ENCODE measurements around the gene PPM1H.

The PPM1H gene

GRCh38 chr12:62649412-62650138 is 285.4 kb downstream of the PPM1H start:
- no peak for DNase-seq (ENCODE audit: low spot score)

- no peak for DNase-seq (ENCODE audit: low spot score)
These were observed 287.4 kb downstream of the PPM1H start for GRCh38 chr12:62647586-62647985.

DNA sequence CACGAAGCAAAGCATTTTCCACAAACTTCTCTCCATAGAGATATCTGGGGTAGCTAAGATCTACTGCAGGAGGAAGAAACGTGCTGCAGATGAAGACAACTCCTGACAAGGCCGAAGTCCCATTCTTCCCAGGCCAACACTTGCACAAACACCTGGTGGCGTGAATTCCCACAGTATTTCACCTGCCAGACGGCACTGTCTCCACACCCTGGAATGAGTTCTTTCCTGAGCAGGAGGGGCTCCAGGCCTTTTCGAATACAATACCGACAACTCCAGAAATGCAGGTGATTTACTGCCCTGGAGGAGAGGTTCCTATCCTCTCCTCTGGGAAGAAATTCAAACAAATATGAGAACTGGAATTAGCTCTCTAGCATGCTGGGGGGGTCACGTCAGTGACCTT is 288.4 kb downstream of the PPM1H start:
- no peak for DNase-seq (ENCODE audit: low spot score)

GRCh38 chr12:62643486-62643885 is 291.5 kb downstream of the PPM1H start:
- no peak for DNase-seq (ENCODE audit: low spot score)

DNA sequence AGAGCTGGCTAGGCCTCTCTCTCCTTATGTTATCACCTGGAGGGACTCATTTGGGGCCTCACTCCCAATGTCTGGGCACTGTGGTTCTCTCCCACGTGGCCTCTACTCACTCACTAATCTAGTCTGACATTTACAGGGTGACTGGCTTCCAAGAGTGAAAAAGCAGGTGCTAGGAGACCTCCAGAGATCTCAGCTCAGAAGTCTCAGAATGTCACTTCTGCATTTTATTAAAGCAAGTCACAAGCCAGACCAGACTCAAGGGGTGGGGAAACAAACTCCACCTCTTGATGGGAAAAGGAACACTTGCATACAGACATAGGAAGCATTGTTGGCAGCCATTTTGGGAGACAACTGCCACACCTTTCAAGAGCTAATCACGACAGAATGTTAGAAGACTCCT is 292.5 kb downstream of the PPM1H start:
- no peak for DNase-seq (ENCODE audit: low spot score)

GRCh38 chr12:62640910-62641448 is 294.0 kb downstream of the PPM1H start:
- no peak for DNase-seq (ENCODE audit: low spot score)

- no peak for DNase-seq (ENCODE audit: low spot score)
These were observed 297.3 kb downstream of the PPM1H start for GRCh38 chr12:62637679-62638078.

GRCh38 chr12:62635649-62636048 is 299.3 kb downstream of the PPM1H start:
- no peak for DNase-seq (ENCODE audit: low spot score)

GRCh38 chr12:62632411-62632918 is 302.5 kb downstream of the PPM1H start:
- DNase-seq (ENCODE audit: low spot score), result no peak

DNA sequence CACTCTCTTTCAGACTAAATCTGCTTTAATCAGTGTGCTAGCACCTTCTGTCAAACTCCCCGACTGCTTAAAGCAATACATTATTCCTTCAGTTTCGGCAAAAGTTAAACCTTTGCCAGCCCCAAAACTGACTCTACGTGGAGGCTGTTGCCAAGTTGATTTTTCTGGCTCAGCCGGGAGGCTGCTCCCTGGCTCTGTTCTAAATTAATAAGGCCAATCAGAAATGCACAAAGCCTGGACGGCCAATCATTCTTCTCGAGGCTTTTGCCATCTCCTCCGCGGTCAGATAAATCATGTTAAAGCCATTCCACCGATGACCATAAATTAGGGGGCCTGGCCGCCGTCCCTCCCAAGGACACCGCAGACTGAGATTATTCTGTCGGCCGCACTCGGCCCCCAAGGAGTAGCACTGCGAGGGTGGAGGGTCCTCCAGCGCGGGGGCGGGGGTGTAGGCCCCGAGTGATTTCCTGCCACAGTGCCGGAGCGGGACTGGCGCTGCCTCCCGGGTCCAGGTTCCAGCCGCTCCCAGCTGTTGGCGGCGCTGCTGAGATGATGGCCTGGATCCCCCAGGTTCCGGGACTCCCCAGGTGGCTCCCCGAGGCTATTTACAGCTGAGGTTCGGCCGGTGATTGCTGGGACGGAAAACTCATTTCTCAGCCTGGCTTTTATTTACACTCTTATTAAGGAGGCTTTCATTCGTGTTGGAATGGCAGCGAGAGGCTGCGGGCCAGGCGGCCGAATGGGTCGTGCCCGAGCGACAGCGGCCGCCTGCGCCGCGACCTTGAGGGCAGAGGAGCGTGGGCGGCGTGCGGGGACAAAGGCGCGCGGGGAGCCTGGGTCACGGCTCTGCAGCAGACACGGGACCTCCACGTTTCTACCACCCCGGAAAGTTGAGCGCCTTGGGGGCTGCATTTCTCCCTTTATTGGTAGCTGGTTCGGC is 303.2 kb downstream of the PPM1H start:
- DNase-seq (ENCODE audit: low spot score), result no peak

- no peak for DNase-seq (ENCODE audit: low spot score)
These were observed 304.8 kb downstream of the PPM1H start for GRCh38 chr12:62629971-62630739.

GRCh38 chr12:62629413-62629812 is 305.5 kb downstream of the PPM1H start:
- no peak for DNase-seq (ENCODE audit: low spot score)

DNA sequence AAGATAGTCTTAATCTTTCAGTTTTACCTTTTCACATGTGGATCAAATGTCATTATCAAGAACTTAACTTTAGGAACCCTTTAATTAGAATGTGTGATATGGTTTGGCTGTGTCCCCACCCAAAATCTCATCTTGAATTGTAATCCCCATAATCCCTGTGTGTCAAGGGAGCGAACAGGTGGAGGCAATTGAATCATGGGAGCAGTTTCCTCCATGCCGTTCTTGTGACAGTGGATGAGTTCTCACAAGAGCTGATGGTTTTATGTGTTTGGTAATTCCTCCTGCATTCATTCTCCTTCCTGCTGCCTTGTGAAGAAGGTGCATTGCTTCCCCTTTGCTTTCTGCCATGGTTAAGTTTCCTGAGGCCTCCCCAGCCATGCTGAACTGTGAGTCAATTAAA is 307.8 kb downstream of the PPM1H start:
- DNase-seq (ENCODE audit: low spot score), result no peak

DNA sequence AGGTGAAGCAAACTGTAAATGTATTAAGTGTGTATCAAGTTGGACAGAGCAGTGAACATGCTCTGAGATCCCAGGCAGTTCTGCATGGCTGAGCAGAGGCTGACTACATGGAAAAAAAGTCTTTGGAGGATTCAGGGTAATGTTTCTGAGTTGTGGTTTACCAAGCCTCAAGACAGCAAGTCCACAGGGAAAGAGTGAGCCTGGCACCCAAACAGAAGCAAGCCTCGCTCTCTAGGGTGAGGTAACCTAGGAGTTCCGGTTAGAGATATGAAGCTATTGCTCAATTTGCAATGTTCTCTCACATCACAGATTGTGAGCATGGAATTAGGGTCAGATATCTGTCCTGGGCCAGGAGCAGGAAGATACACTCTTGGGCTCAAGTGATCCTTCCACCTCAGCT is 309.7 kb downstream of the PPM1H start:
- no peak for DNase-seq (ENCODE audit: low spot score)

GRCh38 chr12:62622177-62622576 is 312.8 kb downstream of the PPM1H start:
- DNase-seq (ENCODE audit: low spot score), result no peak

GRCh38 chr12:62621101-62621638 is 313.8 kb downstream of the PPM1H start:
- no peak for DNase-seq (ENCODE audit: low spot score)

GRCh38 chr12:62618930-62619329 is 316.0 kb downstream of the PPM1H start:
- no peak for DNase-seq (ENCODE audit: low spot score)

DNA sequence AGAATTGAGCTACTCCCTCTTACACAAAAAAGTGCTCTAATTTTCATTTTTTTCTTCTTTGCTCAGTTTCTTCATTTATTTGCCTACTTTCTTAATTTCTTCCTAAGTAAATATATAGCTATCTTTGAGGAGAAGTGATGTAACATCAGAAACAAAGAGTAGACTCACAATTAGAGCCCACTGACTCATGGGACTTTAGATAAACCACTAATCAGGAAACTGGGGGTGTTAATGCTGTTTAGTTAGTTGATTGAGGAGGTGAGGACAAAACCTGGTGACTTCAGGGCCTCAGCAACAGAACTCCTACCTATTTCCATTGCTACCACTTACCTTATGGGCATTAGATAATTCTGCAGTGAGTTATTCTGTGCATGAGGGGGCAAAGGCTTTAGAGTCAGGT is 316.6 kb downstream of the PPM1H start:
- no peak for DNase-seq (ENCODE audit: low spot score)

DNA sequence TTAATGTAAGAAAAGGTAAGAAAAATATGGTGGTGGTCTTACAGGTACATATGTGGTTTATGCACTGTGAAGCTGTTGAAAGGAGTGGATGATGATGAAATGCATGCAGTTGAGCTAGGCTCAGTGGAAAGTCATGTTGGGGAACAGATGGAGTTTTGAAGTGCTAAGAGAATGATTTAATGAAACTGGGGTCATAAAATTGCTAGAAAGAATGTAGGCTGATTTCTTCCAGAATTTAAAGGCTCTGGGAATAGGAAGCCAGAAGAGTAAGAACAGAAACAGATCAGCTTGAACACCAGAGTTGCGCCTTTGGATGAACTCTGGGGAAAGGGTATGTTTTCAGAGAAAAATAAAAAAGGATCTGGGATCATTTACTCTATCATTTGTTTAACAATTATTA is 321.9 kb downstream of the PPM1H start:
- no peak for DNase-seq (ENCODE audit: low spot score)

DNA sequence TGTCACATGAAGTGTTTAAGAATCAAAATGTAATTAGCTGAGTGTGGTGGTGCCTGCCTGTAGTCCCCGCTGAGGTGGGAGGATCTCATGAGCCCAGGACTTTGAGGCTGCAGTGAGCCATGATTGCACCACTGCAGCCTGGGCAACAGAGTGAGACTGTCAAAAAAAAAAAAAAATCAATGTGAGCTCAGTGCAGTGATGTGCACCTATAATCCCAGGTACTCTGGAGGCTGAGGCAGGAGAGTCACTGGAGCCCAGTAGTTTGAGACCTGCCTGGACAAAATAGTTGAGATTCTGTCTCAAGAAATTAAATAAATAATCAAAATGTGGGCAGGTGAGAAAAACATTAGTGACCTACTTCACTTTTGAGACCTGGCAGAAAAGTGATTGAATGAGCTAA is 328.3 kb downstream of the PPM1H start:
- DNase-seq (ENCODE audit: low spot score), result no peak

- no peak for DNase-seq (ENCODE audit: low spot score)
These were observed 329.0 kb downstream of the PPM1H start for GRCh38 chr12:62605981-62606380.

DNA sequence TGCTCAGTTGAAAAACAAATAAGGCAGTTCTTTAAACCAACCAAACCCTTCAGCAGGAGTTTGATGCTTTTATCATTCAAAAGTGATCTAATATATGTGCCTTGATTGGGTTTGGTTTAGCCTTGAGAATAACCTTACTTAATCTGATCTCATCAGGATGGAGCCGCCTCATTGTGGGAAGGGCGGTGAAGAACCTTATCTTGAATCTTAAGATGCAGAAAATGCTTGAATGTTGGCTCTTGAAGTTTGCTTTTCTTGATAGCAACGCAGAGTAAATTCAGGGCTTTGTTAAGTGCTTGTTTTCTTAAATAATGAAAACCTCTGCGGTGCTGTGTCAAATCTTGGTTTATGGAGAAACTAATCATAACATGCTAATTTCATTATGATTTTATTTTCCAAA is 330.1 kb downstream of the PPM1H start:
- no peak for DNase-seq (ENCODE audit: low spot score)
